T-helper 22 cell (primary cell): ENCODE data around the gene PGAP3.
"Not testable (repeated sequence)": the region's sequence is repeated elsewhere in the genome, so short reads cannot be mapped to it uniquely, and the experiment has no call there.

Experiments
- DNase-seq: peaks from one replicate; pipeline ENCODE4 v3.0.0-alpha.2; 2020; ENCODE audit warnings: low read depth

The PGAP3 gene

GRCh38 chr17:39715375-39716072, 27.7 kb upstream of the PGAP3 start:
- no peak for DNase-seq

- DNase-seq: no peak
Observed at GRCh38 chr17:39714234-39714633, 26.4 kb upstream of the PGAP3 start.

GRCh38 chr17:39711851-39712250, 24.0 kb upstream of the PGAP3 start:
- DNase-seq: no peak

GRCh38 chr17:39711071-39711470, 23.2 kb upstream of the PGAP3 start:
- DNase-seq: not testable (repeated sequence)

GRCh38 chr17:39709998-39710964, 22.4 kb upstream of the PGAP3 start:
- no peak for DNase-seq

- no peak for DNase-seq
Observed at GRCh38 chr17:39709319-39709997, 21.6 kb upstream of the PGAP3 start.

- no peak for DNase-seq
Observed at GRCh38 chr17:39706921-39707337, 19.1 kb upstream of the PGAP3 start.

- no peak for DNase-seq
Observed at GRCh38 chr17:39706383-39706782, 18.5 kb upstream of the PGAP3 start.

- no peak for DNase-seq
Observed at GRCh38 chr17:39705786-39706348, 18.0 kb upstream of the PGAP3 start.

- no peak for DNase-seq
Observed at GRCh38 chr17:39704821-39705551, 17.1 kb upstream of the PGAP3 start.

- no peak for DNase-seq
Observed at GRCh38 chr17:39703913-39704312, 16.1 kb upstream of the PGAP3 start.

GRCh38 chr17:39702901-39703893, 15.3 kb upstream of the PGAP3 start:
- DNase-seq: no peak

GRCh38 chr17:39701784-39702422, 14.0 kb upstream of the PGAP3 start:
- no peak for DNase-seq

- DNase-seq: no peak
Observed at GRCh38 chr17:39701012-39701783, 13.3 kb upstream of the PGAP3 start.

- DNase-seq: no peak
Observed at GRCh38 chr17:39700148-39700987, 12.5 kb upstream of the PGAP3 start.

GRCh38 chr17:39699818-39700147, 11.9 kb upstream of the PGAP3 start, which contains the start of gene ERBB2:
Gene ERBB2 (plus strand): TSS chr17:39700064. CDS start chr17:39700239, 175 bp downstream.
- DNase-seq: no peak

- DNase-seq: not testable (repeated sequence)
Observed at GRCh38 chr17:39699157-39699817, 11.4 kb upstream of the PGAP3 start.
